Memory B cell (primary cell): ENCODE data around the gene ACTN1.
"Not testable (repeated sequence)": the region's sequence is repeated elsewhere in the genome, so short reads cannot be mapped to it uniquely, and the experiment has no call there.

Source experiments
- ATAC-seq: fragments of 150-1000 bp; cut with Tn5 transposase; 2 replicates; pipeline ENCODE4 v1.10.0; 2021; ENCODE audit warnings: low read depth, mild to moderate bottlenecking, moderate library complexity
- DNase-seq, 2 donors: peaks; one replicate each; pipeline ENCODE4 v3.0.0; 2022; ENCODE audit warnings: low spot score in 2 of 2
- H3K27ac Mint-ChIP-seq: one replicate; pipeline ENCODE4 v1.8.0; 2022; ENCODE audit warnings: mild to moderate bottlenecking, moderate library complexity, mixed read lengths
- H3K27me3 Mint-ChIP-seq: one replicate; pipeline ENCODE4 v1.8.0; 2022; ENCODE audit warnings: mixed read lengths
- H3K36me3 Mint-ChIP-seq: one replicate; pipeline ENCODE4 v1.8.0; 2022; ENCODE audit warnings: mild to moderate bottlenecking, mixed read lengths
- H3K4me1 Mint-ChIP-seq: one replicate; pipeline ENCODE4 v1.8.0; 2022; ENCODE audit warnings: mixed read lengths
- H3K4me3 Mint-ChIP-seq: one replicate; pipeline ENCODE4 v1.8.0; 2022; ENCODE audit warnings: mild to moderate bottlenecking, moderate library complexity, mixed read lengths
- H3K9me3 Mint-ChIP-seq: one replicate; pipeline ENCODE4 v1.8.0; 2022; ENCODE audit warnings: mixed read lengths

Gene ACTN1

GRCh38 chr14:68979021-68979721 is at the start of gene ACTN1:
TSS of gene ACTN1 (minus strand) at chr14:68979302. CDS start at chr14:68979056, 246 bp downstream.
- ATAC-seq (peak; percentile 45), DNase-seq (no peak)
- H3K36me3 Mint-ChIP-seq: no peaks in the 10 kb centered on the region
- peaks cover 26% of the 10 kb centered on the region for H3K27me3 Mint-ChIP-seq
- H3K9me3 Mint-ChIP-seq: no peaks in the 10 kb centered on the region
- H3K4me3 Mint-ChIP-seq: peak within 1 kb of the TSS; percentile 69
- no peak within 1 kb of the TSS for H3K27ac Mint-ChIP-seq
- peaks cover 3% of the 10 kb centered on the region for H3K4me1 Mint-ChIP-seq

- Mint-ChIP-seq H3K27ac (no peak overlapping the region), H3K36me3 (no peaks in the 10 kb centered on the region), H3K4me1 (no peaks in the 10 kb centered on the region), H3K4me3 (no peak overlapping the region), H3K9me3 (no peaks in the 10 kb centered on the region), H3K27me3 (peaks cover 13% of the 10 kb centered on the region)
- DNase-seq (no peak), ATAC-seq (no peak)
Measured at GRCh38 chr14:69027242-69027913, 48.3 kb upstream of the ACTN1 start.

DNA sequence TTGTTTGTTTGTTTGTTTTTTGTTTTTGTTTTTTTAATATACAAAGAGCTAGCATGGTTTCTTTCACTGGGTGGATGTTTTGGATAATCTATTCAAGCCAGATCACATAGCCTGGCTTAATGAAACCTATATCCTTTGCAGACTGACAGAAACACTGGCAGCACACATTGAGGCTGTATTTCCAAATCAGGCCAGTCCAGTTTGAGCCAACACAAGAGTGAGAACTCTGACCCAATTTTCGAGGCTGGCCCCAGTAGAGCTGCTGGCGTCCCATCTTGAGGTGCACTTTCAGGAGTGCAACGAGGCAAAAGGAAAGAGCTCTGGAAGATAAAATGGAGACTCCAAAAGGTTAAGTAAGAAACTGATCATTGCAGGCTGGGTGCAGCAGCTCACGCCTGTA is 43.9 kb upstream of the ACTN1 start:
- Mint-ChIP-seq H3K27ac (no peak overlapping the region), H3K4me3 (no peak overlapping the region), H3K27me3 (peaks cover 11% of the 10 kb centered on the region), H3K4me1 (no peaks in the 10 kb centered on the region), H3K9me3 (no peaks in the 10 kb centered on the region), H3K36me3 (no peaks in the 10 kb centered on the region)
- DNase-seq (no peak), ATAC-seq (no peak)

DNA sequence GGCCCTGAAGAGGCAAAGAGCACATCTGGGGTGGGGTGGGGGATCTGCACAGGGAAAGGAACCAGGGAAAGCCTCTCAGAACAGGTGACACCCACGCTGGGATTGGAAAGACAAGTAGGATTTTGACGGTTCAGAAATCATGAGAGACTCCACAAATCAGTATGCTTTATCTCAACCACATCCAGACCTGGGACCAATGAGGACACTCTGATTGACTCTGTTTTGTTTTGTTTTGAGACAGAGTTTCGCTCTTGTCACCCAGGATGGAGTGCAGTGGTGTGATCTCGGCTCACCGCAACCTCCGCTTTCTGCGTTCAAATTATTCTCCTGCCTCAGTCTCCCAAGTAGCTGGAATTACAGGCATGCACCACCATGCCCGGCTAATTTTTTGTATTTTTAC is 43.0 kb upstream of the ACTN1 start:
- not testable (repeated sequence) for H3K4me1 Mint-ChIP-seq, H3K9me3 Mint-ChIP-seq, H3K27ac Mint-ChIP-seq, H3K4me3 Mint-ChIP-seq, H3K36me3 Mint-ChIP-seq, DNase-seq, ATAC-seq
- H3K27me3 Mint-ChIP-seq: peaks cover 11% of the 10 kb centered on the region

DNA sequence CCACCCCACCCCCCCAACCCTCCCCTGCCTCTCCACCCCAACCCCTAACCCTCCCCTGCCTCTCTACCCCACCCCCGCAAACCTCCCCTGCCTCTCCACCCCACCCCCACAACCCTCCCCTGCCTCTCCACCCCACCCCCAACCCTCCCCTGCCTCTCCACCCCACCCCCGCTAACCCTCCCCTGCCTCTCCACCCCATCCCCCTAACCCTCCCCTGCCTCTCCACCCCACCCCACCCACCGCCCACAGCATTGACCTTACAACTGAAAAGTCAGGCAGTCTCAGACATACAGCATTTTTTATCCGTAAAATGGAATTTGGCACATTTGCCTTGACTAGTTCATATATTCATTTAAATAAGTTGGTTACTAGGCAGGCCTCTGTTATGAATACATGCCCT is 38.6 kb upstream of the ACTN1 start:
- H3K27me3 Mint-ChIP-seq: peaks cover 3% of the 10 kb centered on the region
- H3K4me3 Mint-ChIP-seq: no peak overlapping the region
- no peak for DNase-seq
- no peak for ATAC-seq
- no peak overlapping the region for H3K27ac Mint-ChIP-seq
- H3K4me1 Mint-ChIP-seq: peaks cover 2% of the 10 kb centered on the region
- no peaks in the 10 kb centered on the region for H3K36me3 Mint-ChIP-seq
- no peaks in the 10 kb centered on the region for H3K9me3 Mint-ChIP-seq

DNA sequence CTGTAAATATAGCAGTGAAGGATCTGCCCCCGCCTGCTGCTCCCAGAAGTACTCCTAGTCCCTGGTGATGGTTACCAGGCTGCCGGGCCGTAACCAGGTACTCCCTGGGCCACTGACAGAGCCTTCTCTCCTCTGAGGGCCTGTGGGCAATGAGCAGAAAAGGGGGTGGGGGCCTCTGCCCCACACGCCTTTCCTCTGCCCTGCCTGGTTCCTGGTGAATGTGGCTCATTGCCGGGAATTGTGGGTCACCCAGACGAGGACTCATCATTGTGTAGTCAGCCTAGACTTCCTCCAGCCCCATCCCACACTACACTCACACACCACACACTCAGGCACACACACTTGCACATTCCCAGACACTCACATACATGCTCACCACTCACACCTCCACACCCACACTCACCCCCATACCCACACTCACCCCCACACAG is 35.7 kb upstream of the ACTN1 start:
- peaks cover 4% of the 10 kb centered on the region for H3K4me1 Mint-ChIP-seq
- no peaks in the 10 kb centered on the region for H3K9me3 Mint-ChIP-seq
- no peak for ATAC-seq
- no peak overlapping the region for H3K27ac Mint-ChIP-seq
- H3K36me3 Mint-ChIP-seq: no peaks in the 10 kb centered on the region
- no peak for DNase-seq
- H3K27me3 Mint-ChIP-seq: no peaks in the 10 kb centered on the region
- no peak overlapping the region for H3K4me3 Mint-ChIP-seq

GRCh38 chr14:69013943-69014782 is 35.1 kb upstream of the ACTN1 start:
- DNase-seq: no peak
- no peak overlapping the region for H3K27ac Mint-ChIP-seq
- no peak for ATAC-seq

GRCh38 chr14:69012256-69012953 is 33.3 kb upstream of the ACTN1 start:
- ATAC-seq (no peak), DNase-seq (no peak)
- H3K27me3 Mint-ChIP-seq: no peaks in the 10 kb centered on the region
- H3K9me3 Mint-ChIP-seq: no peaks in the 10 kb centered on the region
- H3K4me3 Mint-ChIP-seq: no peak overlapping the region
- no peak overlapping the region for H3K27ac Mint-ChIP-seq
- no peaks in the 10 kb centered on the region for H3K36me3 Mint-ChIP-seq
- H3K4me1 Mint-ChIP-seq: peaks cover 4% of the 10 kb centered on the region

More at GRCh38 chr14:69013943-69014782, 35.1 kb upstream of the ACTN1 start:
- H3K9me3 Mint-ChIP-seq: no peaks in the 10 kb centered on the region
- H3K27me3 Mint-ChIP-seq: no peaks in the 10 kb centered on the region
- H3K4me3 Mint-ChIP-seq: no peak overlapping the region
- peaks cover 4% of the 10 kb centered on the region for H3K4me1 Mint-ChIP-seq
- H3K36me3 Mint-ChIP-seq: no peaks in the 10 kb centered on the region

GRCh38 chr14:69010648-69011047 is 31.5 kb upstream of the ACTN1 start:
- Mint-ChIP-seq H3K4me1 (peaks cover 4% of the 10 kb centered on the region), H3K27me3 (peaks cover 2% of the 10 kb centered on the region), H3K27ac (no peak overlapping the region), H3K9me3 (no peaks in the 10 kb centered on the region), H3K4me3 (no peak overlapping the region), H3K36me3 (no peaks in the 10 kb centered on the region)
- no peak for ATAC-seq
- DNase-seq: no peak

GRCh38 chr14:69008421-69008884 is 29.4 kb upstream of the ACTN1 start:
- DNase-seq: no peak
- Mint-ChIP-seq H3K4me3 (no peak overlapping the region), H3K36me3 (no peaks in the 10 kb centered on the region), H3K4me1 (peaks cover 2% of the 10 kb centered on the region), H3K9me3 (no peaks in the 10 kb centered on the region), H3K27ac (no peak overlapping the region), H3K27me3 (peaks cover 9% of the 10 kb centered on the region)
- ATAC-seq: no peak

DNA sequence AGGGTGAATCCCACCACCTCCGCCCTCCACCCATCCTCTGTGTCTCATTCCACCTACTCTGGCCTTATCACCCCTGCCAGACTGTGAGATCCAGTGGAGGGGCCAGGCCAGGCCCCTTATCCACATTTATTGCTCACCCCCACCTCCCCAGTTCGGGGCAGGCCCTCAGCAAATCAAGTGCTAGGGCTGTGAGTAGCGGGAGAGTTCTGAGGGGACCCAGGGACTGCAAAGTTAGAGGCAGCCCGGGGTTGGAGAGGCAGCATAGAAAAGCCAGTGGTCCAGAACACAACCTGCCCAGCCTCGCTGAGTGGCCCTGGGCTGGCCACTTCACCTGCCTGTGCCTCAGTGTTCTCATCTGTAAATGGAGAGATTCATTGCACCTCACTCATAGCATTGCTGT is 27.2 kb upstream of the ACTN1 start:
- peaks cover 2% of the 10 kb centered on the region for H3K4me1 Mint-ChIP-seq
- no peak overlapping the region for H3K4me3 Mint-ChIP-seq
- ATAC-seq (no peak), DNase-seq (no peak)
- H3K36me3 Mint-ChIP-seq: no peaks in the 10 kb centered on the region
- H3K27me3 Mint-ChIP-seq: peaks cover 16% of the 10 kb centered on the region
- no peak overlapping the region for H3K27ac Mint-ChIP-seq
- H3K9me3 Mint-ChIP-seq: no peaks in the 10 kb centered on the region

GRCh38 chr14:69005432-69006148 is 26.5 kb upstream of the ACTN1 start:
- no peak for ATAC-seq

DNA sequence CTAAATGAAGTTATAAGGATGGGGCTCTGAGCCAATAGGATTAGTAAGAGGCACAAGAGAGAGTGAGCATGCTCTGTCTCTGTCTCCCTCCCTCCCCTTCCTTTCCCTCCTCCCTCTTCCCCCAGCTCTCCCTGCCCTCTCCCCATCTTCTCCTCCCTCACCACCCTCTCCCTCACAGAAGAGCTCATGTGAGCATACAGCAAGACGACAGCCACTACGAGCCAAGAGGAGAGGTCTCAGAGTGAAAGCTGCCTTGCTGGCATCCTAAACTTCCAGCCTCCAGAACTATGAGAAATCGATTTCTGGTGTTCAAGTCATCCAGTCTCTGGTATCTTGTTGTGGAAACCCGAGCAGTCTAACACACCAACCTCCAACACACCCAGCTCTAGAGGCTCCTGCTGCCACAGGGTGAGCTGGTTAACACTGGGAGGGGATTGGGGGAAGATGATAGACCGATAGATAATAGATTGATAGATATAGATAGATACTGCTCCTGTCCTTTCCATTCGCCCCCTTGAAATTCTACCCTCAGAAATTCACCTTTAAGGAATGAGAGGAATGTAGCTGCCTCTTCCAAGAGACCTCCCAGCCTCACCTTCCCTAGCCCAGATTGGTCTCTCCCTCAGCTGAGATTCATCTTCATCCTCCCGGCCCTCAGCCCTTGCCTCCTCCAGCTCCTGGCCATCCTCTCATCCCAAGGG is 25.8 kb upstream of the ACTN1 start:
- DNase-seq (no peak), ATAC-seq (no peak)
- Mint-ChIP-seq H3K27me3 (peaks cover 16% of the 10 kb centered on the region), H3K9me3 (no peaks in the 10 kb centered on the region), H3K4me1 (peaks cover under 1% of the 10 kb centered on the region), H3K4me3 (no peak overlapping the region), H3K27ac (no peak overlapping the region), H3K36me3 (no peaks in the 10 kb centered on the region)

More at GRCh38 chr14:69005432-69006148, 26.5 kb upstream of the ACTN1 start:
- Mint-ChIP-seq H3K9me3 (no peaks in the 10 kb centered on the region), H3K4me1 (peaks cover 2% of the 10 kb centered on the region), H3K4me3 (no peak overlapping the region), H3K36me3 (no peaks in the 10 kb centered on the region), H3K27ac (no peak overlapping the region), H3K27me3 (peaks cover 16% of the 10 kb centered on the region)
- no peak for DNase-seq
